GM03348 (cell line): ENCODE measurements around the gene ZCCHC7.

ENCODE experiments used
- DNase-seq: peaks from one replicate; pipeline ENCODE4 v3.0.0; 2012; ENCODE audit warnings: low spot score

Gene ZCCHC7

DNA sequence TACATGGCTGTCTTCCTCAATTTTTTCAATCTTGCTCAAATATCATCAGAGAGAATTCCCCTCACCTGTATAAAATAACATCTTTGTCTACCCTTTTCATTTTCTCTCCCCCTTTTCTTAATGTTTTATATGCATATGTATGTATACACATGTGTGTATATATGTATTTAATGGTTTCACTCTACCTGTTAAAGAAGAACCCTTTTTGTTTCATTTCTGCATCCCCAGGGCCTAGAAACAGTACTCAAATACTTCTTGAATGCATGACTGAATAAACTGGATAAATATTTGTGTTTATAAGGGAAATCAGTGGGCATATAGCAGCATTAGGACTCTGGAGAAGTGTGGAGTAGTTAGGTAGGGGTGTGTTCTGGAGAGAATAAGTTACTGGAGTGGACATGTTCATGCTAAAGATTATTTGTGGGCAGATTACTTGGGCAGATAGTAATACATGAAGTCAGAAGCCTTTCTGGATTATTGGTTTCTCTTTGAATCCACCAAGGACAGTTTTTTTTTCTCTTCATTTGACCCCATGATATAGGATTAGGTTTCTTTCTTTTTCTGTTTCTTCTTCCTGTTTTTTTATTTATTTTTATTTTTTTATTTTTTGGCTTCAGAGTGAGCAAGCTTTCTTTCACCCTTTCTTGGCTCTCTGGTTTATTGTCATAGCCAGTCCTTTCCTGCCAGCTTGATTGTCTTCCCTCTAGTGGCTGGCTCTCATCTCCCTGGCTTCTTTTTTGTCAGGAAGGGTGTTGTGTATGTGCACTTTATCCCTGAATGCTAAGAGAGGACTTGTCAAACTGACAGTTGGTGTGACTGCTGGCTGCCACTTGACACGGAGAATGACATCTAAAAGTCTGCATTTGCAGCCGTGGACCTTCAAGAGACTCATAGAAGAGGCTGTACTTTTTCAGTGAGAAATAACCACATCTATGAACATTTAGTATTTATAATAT lies 89.3 kb downstream of the ZCCHC7 start:
- DNase-seq: no peak

GRCh38 chr9:37210737-37211523 lies 90.6 kb downstream of the ZCCHC7 start:
- no peak for DNase-seq

DNA sequence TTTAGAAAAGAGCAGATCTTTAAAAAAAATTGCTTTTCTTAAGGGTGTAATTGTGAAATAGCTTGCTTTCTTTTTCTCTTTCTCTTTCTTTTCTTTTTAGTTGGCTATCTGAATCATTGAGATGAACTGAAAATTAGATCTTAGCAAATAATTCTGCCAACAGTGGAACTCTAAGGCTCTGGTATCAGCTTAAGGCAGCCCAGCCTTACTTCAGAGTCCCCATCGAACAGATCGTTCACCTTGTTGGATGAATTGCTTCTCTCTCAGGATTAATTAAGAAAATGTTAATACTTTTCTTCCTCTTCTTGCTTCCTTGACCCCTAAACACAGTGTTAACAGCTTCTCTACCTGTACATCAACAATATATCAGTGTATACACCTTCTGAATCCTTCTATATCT lies 92.1 kb downstream of the ZCCHC7 start:
- DNase-seq: no peak

DNA sequence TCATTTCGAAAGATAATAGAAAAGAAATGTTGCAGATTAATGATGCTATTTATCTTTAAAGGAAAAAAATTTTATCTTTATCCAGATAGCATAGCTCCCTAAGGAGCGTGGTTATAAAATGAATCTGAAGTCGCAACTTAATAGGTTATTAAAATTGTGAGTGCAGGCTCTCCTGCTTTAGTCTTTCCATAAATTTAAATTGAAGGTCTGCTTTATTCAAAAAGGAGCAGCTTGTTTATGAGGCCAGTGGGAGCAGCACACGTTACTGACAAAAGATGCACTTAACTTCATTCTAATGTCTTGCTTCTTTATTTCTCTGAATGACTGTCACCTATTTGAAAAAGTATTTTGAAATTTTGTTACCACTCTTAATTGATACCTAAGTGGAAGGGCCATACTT lies 95.0 kb downstream of the ZCCHC7 start:
- DNase-seq: no peak

GRCh38 chr9:37215830-37216229 lies 95.5 kb downstream of the ZCCHC7 start:
- peak; percentile 65 for DNase-seq

- DNase-seq: no peak
Measured at GRCh38 chr9:37217161-37217560, 96.8 kb downstream of the ZCCHC7 start.

DNA sequence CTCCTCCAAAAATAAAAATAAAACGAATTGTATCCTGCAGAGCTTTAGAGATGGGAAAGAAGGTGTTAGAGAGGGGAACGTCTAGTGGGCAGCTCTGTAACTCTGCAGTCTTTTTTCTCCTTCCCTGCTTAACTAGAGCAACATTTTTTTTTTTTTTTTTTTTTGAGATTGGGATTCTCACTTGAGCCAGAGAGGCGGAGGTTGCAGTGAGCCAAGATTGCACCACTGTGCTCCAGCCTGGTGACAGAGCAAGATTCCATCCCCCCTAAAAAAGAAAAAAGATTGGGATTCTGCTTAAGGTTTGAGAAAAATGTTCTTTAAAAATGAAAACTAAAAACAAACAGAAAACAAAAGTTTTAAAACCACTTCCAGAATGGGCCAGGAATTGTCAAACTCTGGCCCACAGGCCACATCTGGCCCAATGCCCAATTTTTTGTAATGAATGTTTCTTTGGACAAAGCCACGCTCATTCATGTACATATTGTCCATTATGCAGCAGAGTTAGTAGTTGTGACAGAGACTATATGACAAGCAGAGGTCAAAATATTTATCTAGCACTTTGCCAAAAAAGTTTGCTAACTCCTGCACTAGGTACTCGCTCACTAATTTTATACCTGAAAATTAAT lies 98.5 kb downstream of the ZCCHC7 start:
- DNase-seq: no peak

GRCh38 chr9:37220971-37221370 lies 100.6 kb downstream of the ZCCHC7 start:
- peak; percentile 57 for DNase-seq

GRCh38 chr9:37221489-37222106 lies 101.2 kb downstream of the ZCCHC7 start:
- DNase-seq: no peak

GRCh38 chr9:37229455-37229854 lies 109.1 kb downstream of the ZCCHC7 start:
- no peak for DNase-seq

DNA sequence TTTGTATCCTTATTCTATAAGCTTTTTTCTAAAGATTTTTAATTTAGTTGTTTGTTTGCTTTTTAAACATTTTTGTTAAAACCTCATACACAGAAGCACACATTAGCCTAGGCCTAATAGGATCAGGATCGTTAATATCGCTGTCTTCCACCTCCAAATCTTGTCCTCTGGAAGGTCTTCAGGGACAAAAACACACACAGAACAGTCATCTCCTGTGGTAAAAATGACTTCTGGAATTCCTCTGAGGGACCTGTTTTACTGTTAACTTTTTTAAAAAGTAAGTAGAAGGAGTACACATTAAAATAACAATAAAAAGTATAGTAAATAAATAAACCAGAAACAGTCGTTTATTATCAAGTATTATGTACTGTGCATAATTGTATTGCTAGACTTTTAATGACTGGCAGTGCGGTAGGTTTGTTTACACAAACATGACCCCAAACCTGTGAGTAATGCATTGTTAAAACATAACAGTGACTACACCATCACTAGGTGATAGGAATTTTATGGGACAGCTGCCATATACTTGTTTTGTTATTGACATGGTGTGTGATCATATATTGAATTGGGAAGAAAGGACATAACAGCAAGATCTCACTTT lies 109.6 kb downstream of the ZCCHC7 start:
- DNase-seq: no peak

GRCh38 chr9:37236822-37237221 lies 116.4 kb downstream of the ZCCHC7 start:
- no peak for DNase-seq

GRCh38 chr9:37238122-37238521 lies 117.7 kb downstream of the ZCCHC7 start:
- no peak for DNase-seq

DNA sequence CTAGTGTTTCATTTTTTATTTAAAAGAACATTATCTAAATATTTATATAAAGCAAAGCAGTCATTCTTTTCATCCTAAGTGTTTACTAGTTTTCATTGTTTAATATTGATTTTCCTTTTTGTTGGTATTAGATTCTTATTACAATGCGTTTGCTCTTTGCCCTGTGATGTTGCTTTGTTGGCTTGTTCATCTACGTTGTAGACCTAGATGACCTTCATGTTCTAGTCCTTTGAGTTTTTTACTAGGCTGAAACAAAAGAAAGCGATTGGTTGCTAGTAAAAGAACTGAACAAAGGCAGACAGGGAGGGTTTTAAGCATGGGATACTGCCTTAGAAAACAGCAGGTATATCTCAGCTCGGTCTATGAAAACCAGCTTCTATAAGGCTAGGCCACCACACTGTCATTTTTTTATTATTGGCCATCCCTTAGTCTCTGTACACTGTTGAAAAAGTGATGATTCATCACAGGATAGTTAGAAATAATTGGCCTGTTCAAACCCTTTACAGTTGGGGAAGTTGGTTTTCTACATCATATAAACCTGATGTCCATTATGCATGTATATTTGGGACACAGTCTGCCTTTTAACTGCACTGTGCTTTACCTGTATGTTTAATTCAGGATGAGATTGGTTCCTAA lies 119.0 kb downstream of the ZCCHC7 start:
- no peak for DNase-seq

- DNase-seq: no peak
Measured at GRCh38 chr9:37239921-37240320, 119.5 kb downstream of the ZCCHC7 start.

DNA sequence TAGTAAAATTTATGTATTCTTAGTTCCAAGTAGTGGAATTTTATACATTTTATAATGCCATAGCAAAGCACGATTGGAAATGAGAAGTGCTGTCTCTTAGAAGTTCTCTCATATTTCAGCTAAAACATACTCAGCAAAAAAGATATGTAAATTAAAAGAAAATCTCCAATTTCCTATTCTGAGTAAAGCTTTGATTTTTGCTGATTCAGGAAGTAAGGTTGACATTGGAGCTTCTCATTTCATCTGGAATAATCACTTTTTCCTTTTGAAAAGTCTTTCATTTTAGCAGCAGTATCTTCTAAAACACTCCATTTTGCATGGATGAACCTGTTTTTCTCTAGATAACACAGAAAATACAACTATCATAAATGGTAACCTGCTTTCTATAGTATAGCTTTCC lies 121.0 kb downstream of the ZCCHC7 start:
- no peak for DNase-seq

- DNase-seq: no peak
Measured at GRCh38 chr9:37242089-37242488, 121.7 kb downstream of the ZCCHC7 start.

DNA sequence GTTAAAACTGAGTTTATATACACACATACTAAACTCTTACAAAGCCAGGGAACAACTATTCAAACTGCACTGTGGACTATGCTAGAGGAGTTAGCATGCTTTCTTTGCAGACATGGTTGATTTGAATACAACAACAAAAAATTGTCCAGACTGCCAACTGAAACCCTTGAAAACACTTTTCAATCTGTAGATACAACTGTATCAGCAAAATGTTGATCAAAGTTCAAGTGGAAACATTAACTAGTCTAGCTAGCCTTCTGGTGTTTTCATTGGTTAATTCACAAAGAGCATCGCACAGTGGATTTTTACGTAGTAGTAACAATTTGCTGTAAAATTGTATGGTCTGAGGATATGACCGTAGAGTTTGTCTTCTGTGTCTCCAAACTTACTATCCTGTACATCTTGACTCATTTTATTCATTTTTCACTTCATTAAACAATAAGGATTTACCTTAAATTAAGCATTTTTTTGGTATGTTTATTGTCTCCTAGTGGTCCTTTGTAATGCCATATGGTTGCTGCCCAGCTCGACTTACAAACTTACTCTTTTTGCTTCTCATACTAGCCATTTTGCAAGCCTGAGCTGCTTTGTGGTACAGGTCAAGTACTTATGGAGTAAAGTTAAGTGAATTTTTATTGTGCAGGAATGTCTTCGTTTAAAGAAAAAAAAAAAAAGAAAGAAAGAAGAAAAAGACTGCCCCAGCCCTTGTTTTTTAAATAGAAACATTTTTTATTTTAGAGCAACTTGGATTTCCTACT lies 123.4 kb downstream of the ZCCHC7 start:
- DNase-seq: no peak

DNA sequence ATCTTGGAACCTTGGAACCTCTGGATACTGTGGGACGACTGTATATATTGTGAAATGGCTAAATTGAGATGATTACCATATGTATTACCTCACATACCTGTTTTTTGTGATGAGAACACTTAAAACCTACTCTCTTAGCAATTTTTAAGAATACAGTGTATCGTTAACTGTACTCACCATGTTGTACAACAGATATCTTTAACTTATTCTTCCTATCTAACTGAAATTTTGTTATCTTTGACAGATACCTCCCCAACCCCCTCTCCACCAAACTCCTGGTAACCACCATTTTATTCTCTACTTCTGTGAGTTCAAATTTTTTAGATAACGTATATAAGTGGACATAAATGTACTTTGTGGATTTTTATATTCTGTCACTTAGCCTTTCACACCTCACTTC lies 126.5 kb downstream of the ZCCHC7 start:
- DNase-seq: no peak

DNA sequence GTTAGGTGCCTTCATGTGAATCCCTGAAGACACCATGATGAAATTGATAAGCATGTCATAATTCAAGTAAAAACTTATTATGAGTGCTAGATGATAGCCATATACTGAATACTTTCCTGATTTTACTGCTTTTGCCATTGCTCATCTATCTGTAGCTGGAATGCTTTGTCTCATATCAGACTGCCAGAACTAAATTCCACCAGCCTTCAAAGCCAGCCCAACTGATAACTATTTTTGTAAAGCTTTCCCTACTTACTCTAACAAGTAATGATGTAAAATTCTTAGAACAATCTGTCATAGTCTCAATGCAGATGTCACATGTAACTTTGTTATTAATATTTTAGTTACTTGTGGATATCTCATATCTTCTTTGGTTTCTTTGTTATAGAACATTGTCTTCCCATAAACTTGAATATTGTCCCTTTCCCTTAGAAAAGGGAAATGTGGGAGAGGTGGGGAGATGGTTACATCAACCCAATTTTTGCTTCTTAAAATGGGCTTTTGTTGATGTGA lies 128.3 kb downstream of the ZCCHC7 start:
- no peak for DNase-seq
